Stomach (tissue), 9 donors: ENCODE results near the gene DPYSL3. TPM values are rescaled to one million over a fixed set of nuclear protein-coding genes. Genes with fewer than 3 reads are reported as not detected.

ENCODE experiments used
- DNase-seq, 2 donors: peaks; one replicate each; pipeline versions ENCODE4 v3.0.0 to v3.0.0-alpha.2; 2013 to 2019
- H3K27ac ChIP-seq, 5 donors: fragments of 200-600 bp in 4 of 5; sonication (generic) in 4 of 5; one replicate each; pipeline ENCODE4 v1.5.1; 2013 to 2019; ENCODE audit warnings: mild to moderate bottlenecking in 1 of 5, moderate library complexity in 1 of 5
- H3K27me3 ChIP-seq, 3 donors: fragments of 200-600 bp; sonication (generic); one replicate each; pipeline ENCODE4 v1.5.1; 2017 to 2019; ENCODE audit warnings: mixed run types in 1 of 3
- H3K36me3 ChIP-seq, 4 donors: fragments of 200-600 bp; sonication (generic); 1 replicate in 3 of 4; 2 replicates in 1 of 4; pipeline ENCODE4 v1.5.1; 2016 to 2019
- H3K4me1 ChIP-seq, 4 donors: fragments of 200-600 bp; sonication (generic); one replicate each; pipeline ENCODE4 v1.5.1; 2016 to 2019
- H3K4me3 ChIP-seq, 4 donors: fragments of 200-600 bp; sonication (generic) in 3 of 4; one replicate each; pipeline ENCODE4 v1.5.1; 2016 to 2019; ENCODE audit warnings: mild to moderate bottlenecking in 1 of 4
- H3K9me3 ChIP-seq, 4 donors: fragments of 200-600 bp; sonication (generic); one replicate each; pipeline ENCODE4 v1.5.1; 2016 to 2019
- EP300 ChIP-seq: sonication (generic); formaldehyde crosslinking; IDR thresholded peaks from one replicate; pipeline ENCODE4 v1.6.1; 2017; ENCODE audit warnings: antibody characterized with exemption
- POLR2A ChIP-seq, 4 donors: fragments of 450-650 bp; IDR thresholded peaks; one replicate each; pipeline ENCODE4 v1.6.1; 2016; ENCODE audit warnings: antibody characterized with exemption in 4 of 4, control low read depth in 2 of 4, mild to moderate bottlenecking in 1 of 4, moderate library complexity in 1 of 4
- POLR2AphosphoS5 ChIP-seq, 3 donors: sonication (generic); formaldehyde crosslinking; IDR thresholded peaks; one replicate each; pipeline ENCODE4 v1.6.1; 2016; ENCODE audit warnings: antibody characterized with exemption in 3 of 3
- WGBS, 5 donors: extraction: QIAGEN DNeasy Blood & Tissue Kit in 3 of 5; methylation state at CpG; one replicate each; pipeline versions ENCODE4 v1.1.5 to v1.1.7; 2013 to 2018; 5-methylcytosine and 5-hydroxymethylcytosine counted together
- intact Hi-C: fragments of 100-400 bp; cut with DNase I; formaldehyde crosslinking; loops from one replicate; pipeline ENCODE4 v1.15.1; 2023; ENCODE audit warnings: low total_unique reads
- polyA plus RNA-seq, 3 donors: library from polyadenylated mRNA; stranded (reverse); fragments of 200-250 nt; gene quantifications; one replicate each; pipeline ENCODE4 v1.2.3, GENCODE V29; 2013
- total RNA-seq, 5 donors: library from RNA; depleted of rRNA; stranded (reverse); fragments of >200 nt; gene quantifications; one replicate each; pipeline versions ENCODE4 v1.1.0 to v1.2.3, GENCODE V29; 2014 to 2016
- TF ChIP-seq, protein P1 (sequence below), 7 experiments: fragments of 450-650 bp in 4 of 7; fragments of 200-600 bp in 3 of 7; sonication (generic) in 3 of 7; IDR thresholded peaks; one replicate each; pipeline ENCODE4 v1.5.1; 2016 to 2019; ENCODE audit warnings: antibody characterized with exemption in 7 of 7, control low read depth in 2 of 7, mild to moderate bottlenecking in 1 of 7
- donor health status: healthy with polysubstance abuse.
- donor health status: Bipolar disorder and iron deficiency.
- donor health status: healthy.

Gene DPYSL3
- total and polyA plus RNA-seq, 8 donors, result 15.0 to 144 (median 38.0) TPM

DNA sequence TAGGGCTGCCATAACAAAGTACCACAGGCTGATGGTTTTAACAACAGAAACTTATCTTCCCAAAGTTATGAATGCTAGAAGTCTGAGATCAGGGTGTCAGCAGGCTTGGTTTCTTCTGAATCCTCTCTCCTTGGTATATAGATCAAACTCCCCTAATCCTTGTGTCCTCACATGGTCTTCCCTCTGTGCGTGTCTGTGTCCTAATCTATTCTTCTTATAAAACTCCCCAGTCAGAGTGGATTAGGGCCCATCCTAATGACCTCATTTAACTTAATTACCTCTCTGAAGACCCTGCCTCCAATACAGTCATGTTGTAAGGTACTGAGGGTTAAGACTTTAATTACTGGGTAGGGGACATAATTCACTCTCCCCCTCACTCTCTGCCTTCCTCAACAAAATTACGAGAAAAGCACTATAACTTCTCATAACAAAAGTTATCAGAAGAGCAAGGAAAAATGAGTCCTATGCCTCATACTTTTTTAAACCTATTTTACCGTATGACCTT, 68.6 kb downstream of the DPYSL3 start:
- 88 to 97% (median 93%) methylated on average over 3 of the region's 3 CpGs for WGBS, 5 donors
- H3K36me3 ChIP-seq, result no peaks in the 10 kb centered on the region
- intact Hi-C loops, result no loop called here
- no peak for TF ChIP-seq EP300
- TF ChIP-seq POLR2AphosphoS5 (IDR thresholded peaks at IDR 0.05), result no peak
- TF ChIP-seq, protein P1, sequence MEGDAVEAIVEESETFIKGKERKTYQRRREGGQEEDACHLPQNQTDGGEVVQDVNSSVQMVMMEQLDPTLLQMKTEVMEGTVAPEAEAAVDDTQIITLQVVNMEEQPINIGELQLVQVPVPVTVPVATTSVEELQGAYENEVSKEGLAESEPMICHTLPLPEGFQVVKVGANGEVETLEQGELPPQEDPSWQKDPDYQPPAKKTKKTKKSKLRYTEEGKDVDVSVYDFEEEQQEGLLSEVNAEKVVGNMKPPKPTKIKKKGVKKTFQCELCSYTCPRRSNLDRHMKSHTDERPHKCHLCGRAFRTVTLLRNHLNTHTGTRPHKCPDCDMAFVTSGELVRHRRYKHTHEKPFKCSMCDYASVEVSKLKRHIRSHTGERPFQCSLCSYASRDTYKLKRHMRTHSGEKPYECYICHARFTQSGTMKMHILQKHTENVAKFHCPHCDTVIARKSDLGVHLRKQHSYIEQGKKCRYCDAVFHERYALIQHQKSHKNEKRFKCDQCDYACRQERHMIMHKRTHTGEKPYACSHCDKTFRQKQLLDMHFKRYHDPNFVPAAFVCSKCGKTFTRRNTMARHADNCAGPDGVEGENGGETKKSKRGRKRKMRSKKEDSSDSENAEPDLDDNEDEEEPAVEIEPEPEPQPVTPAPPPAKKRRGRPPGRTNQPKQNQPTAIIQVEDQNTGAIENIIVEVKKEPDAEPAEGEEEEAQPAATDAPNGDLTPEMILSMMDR (IDR thresholded peaks at IDR 0.05), result no peak
- no peak for TF ChIP-seq POLR2A (IDR thresholded peaks at IDR 0.05)
- H3K27me3 ChIP-seq, result no peaks in the 10 kb centered on the region
- no peaks in the 10 kb centered on the region for H3K9me3 ChIP-seq
- no peak for DNase-seq
- peaks cover 0 to 27% (median 9%) of the 10 kb centered on the region in 4 donors for H3K4me1 ChIP-seq
- no peak overlapping the region for H3K4me3 ChIP-seq
- peak overlapping the region in 1 of 5 donors; percentile 53 for H3K27ac ChIP-seq

DNA sequence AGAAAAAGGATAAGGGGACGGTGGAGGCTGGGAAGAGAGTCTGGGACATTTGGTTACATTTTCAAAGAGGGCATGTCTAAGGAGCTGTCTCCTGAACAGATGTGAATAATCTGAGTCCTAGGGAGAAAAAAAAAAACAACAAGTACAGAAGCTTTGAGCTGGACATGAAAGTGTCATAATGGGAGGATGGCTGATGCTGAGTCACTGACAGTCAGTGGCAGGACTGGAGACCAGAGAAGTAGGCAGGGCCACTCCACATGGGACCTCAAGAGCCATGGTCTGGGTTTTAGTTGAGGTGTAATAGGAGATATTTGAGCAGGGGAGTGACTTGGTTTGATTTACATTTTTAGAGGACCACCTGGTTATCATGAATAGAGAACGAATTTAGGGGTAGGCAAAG, 70.6 kb downstream of the DPYSL3 start:
- no peaks in the 10 kb centered on the region for H3K9me3 ChIP-seq
- no peak overlapping the region for H3K27ac ChIP-seq

GRCh38 chr5:147437161-147437596, 72.7 kb downstream of the DPYSL3 start:
- H3K4me3 ChIP-seq, result no peak overlapping the region
- peaks cover 0 to 24% (median 6%) of the 10 kb centered on the region in 4 donors for H3K4me1 ChIP-seq
- H3K36me3 ChIP-seq, result no peaks in the 10 kb centered on the region
- no peak overlapping the region for H3K27ac ChIP-seq
- intact Hi-C loops, result no loop called here
- no peak for DNase-seq
- 68 to 80% (median 70%) methylated on average over 5 to 6 of the region's 6 CpGs for WGBS, 5 donors
- TF ChIP-seq EP300, result no peak
- TF ChIP-seq, protein P1 (IDR thresholded peaks at IDR 0.05), result no peak
- TF ChIP-seq POLR2AphosphoS5 (IDR thresholded peaks at IDR 0.05), result no peak
- TF ChIP-seq POLR2A (IDR thresholded peaks at IDR 0.05), result no peak
- H3K27me3 ChIP-seq, result no peaks in the 10 kb centered on the region
- H3K9me3 ChIP-seq, result no peaks in the 10 kb centered on the region

More for the DNA sequence above, 70.6 kb downstream of the DPYSL3 start:
- Histone ChIP-seq H3K4me1 (peaks cover 0 to 18% (median 0%) of the 10 kb centered on the region in 4 donors), H3K36me3 (no peaks in the 10 kb centered on the region), H3K27me3 (no peaks in the 10 kb centered on the region), H3K4me3 (no peak overlapping the region)
- WGBS, 5 donors, result 74 to 84% (median 77%) methylated on average over 2 of the region's 2 CpGs
- no peak for TF ChIP-seq EP300
- TF ChIP-seq POLR2A (IDR thresholded peaks at IDR 0.05), result no peak
- TF ChIP-seq, protein P1 (IDR thresholded peaks at IDR 0.05), result no peak
- no peak for TF ChIP-seq POLR2AphosphoS5 (IDR thresholded peaks at IDR 0.05)
- intact Hi-C loops, result no loop called here
- DNase-seq, result no peak

GRCh38 chr5:147436596-147436995, 73.3 kb downstream of the DPYSL3 start:
- DNase-seq, result no peak
- Histone ChIP-seq H3K27me3 (no peaks in the 10 kb centered on the region), H3K4me3 (no peak overlapping the region), H3K36me3 (no peaks in the 10 kb centered on the region), H3K27ac (no peak overlapping the region), H3K4me1 (peaks cover 0 to 24% (median 9%) of the 10 kb centered on the region in 4 donors), H3K9me3 (no peaks in the 10 kb centered on the region)
- intact Hi-C loops, result no loop called here
- WGBS, 5 donors, result 83 to 89% (median 88%) methylated on average over 3 of the region's 3 CpGs
- TF ChIP-seq POLR2A (IDR thresholded peaks at IDR 0.05), result no peak
- no peak for TF ChIP-seq POLR2AphosphoS5 (IDR thresholded peaks at IDR 0.05)
- TF ChIP-seq, protein P1 (IDR thresholded peaks at IDR 0.05), result no peak
- TF ChIP-seq EP300, result no peak
